ENCODE results near the gene SORCS3. TPM values are rescaled to one million over a fixed set of nuclear protein-coding genes. Genes with fewer than 3 reads are reported as not detected.

Gene SORCS3
- total RNA-seq, 4 donors from 2014 or later = 0.12 to 0.32 (median 0.15) TPM; not detected in 1

- 81 to 97% methylated on average over 1 of the region's 1 CpG for WGBS, 2 donors
Measured at GRCh38 chr10:104804880-104805279, 163.8 kb downstream of the SORCS3 start.

GRCh38 chr10:104806801-104807200, 165.7 kb downstream of the SORCS3 start:
- H3K4me3 ChIP-seq (ENCODE audit: low read depth, poor library complexity, severe bottlenecking) = no peak overlapping the region
- 67 to 78% methylated on average over 2 of the region's 2 CpGs for WGBS, 2 donors
- intact Hi-C loops (cut with DNase I; ENCODE audit: low total_unique reads) = no loop called here
- no peak for DNase-seq (ENCODE audit: low spot score in 2 of 2)
- TF ChIP-seq, protein P1, sequence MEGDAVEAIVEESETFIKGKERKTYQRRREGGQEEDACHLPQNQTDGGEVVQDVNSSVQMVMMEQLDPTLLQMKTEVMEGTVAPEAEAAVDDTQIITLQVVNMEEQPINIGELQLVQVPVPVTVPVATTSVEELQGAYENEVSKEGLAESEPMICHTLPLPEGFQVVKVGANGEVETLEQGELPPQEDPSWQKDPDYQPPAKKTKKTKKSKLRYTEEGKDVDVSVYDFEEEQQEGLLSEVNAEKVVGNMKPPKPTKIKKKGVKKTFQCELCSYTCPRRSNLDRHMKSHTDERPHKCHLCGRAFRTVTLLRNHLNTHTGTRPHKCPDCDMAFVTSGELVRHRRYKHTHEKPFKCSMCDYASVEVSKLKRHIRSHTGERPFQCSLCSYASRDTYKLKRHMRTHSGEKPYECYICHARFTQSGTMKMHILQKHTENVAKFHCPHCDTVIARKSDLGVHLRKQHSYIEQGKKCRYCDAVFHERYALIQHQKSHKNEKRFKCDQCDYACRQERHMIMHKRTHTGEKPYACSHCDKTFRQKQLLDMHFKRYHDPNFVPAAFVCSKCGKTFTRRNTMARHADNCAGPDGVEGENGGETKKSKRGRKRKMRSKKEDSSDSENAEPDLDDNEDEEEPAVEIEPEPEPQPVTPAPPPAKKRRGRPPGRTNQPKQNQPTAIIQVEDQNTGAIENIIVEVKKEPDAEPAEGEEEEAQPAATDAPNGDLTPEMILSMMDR (IDR thresholded peaks at IDR 0.05) = no peak
- no peak for TF ChIP-seq POLR2A (IDR thresholded peaks at IDR 0.05)

More at GRCh38 chr10:104804880-104805279, 163.8 kb downstream of the SORCS3 start:
- TF ChIP-seq POLR2A (IDR thresholded peaks at IDR 0.05) = no peak
- TF ChIP-seq, protein P1 (IDR thresholded peaks at IDR 0.05) = no peak
- DNase-seq (ENCODE audit: low spot score in 2 of 2) = no peak
- H3K4me3 ChIP-seq (ENCODE audit: low read depth, poor library complexity, severe bottlenecking) = no peak overlapping the region
- intact Hi-C loops (cut with DNase I; ENCODE audit: low total_unique reads) = no loop called here

- 58 to 61% methylated on average over 7 of the region's 7 CpGs for whole genome bisulfite sequencing, 2 donors
- intact Hi-C loops (cut with DNase I; ENCODE audit: low total_unique reads) = no loop called here
- no peak for DNase-seq (ENCODE audit: low spot score in 2 of 2)
- TF ChIP-seq, protein P1 (IDR thresholded peaks at IDR 0.05) = no peak
- no peak for TF ChIP-seq POLR2A (IDR thresholded peaks at IDR 0.05)
- H3K4me3 ChIP-seq (ENCODE audit: low read depth, poor library complexity, severe bottlenecking) = no peak overlapping the region
Measured at GRCh38 chr10:104807581-104808310, 166.7 kb downstream of the SORCS3 start.

- WGBS, 2 donors = 35 to 46% methylated on average over 6 of the region's 6 CpGs
- TF ChIP-seq POLR2A (IDR thresholded peaks at IDR 0.05) = no peak
- TF ChIP-seq, protein P1 (IDR thresholded peaks at IDR 0.05) = no peak
Measured at GRCh38 chr10:104809288-104810090, 168.4 kb downstream of the SORCS3 start.

DNA sequence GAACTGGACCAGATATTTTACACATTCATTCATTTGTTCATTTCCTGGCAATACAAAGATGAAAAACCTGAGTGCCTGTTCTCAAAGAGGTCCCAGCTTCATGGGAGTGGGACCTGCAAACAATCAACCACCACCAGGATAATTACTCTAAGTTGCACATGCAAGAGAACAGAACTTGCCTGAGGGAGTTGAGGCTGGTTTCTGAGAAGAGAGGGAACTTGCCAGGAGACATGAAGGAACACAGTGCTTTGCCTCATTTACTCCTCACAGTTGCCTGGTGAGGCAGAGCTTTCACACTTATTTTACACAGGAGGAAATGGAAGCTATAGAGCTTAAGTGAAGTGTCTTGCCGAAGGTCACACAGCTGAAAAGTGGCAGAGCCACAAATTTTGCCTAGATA, 170.1 kb downstream of the SORCS3 start:
- no peak for DNase-seq (ENCODE audit: low spot score in 2 of 2)
- TF ChIP-seq, protein P1 (IDR thresholded peaks at IDR 0.05) = no peak
- TF ChIP-seq POLR2A (IDR thresholded peaks at IDR 0.05) = no peak
- intact Hi-C loops (cut with DNase I; ENCODE audit: low total_unique reads) = no loop called here
- H3K4me3 ChIP-seq (ENCODE audit: low read depth, poor library complexity, severe bottlenecking) = no peak overlapping the region
- 58 to 81% methylated on average over 1 of the region's 1 CpG for WGBS, 2 donors

More at GRCh38 chr10:104809288-104810090, 168.4 kb downstream of the SORCS3 start:
- intact Hi-C loops (cut with DNase I; ENCODE audit: low total_unique reads) = no loop called here
- no peak overlapping the region for H3K4me3 ChIP-seq (ENCODE audit: low read depth, poor library complexity, severe bottlenecking)
- no peak for DNase-seq (ENCODE audit: low spot score in 2 of 2)

Data from lower leg skin (tissue), 4 donors.